ENCODE data around the gene LCE2D.
"Not testable (repeated sequence)": the region's sequence is repeated elsewhere in the genome, so short reads cannot be mapped to it uniquely, and the experiment has no call there.

The LCE2D gene

GRCh38 chr1:152663098-152663497 is at the start of gene LCE2D:
Gene LCE2D, plus strand, starts transcription at chr1:152663380. Its CDS starts 726 bp downstream, at chr1:152664106.
- no peak for DNase-seq (ENCODE audit: low spot score)

- no peak for DNase-seq (ENCODE audit: low spot score)
Measured at GRCh38 chr1:152613511-152613910, 49.7 kb upstream of the LCE2D start, which contains the start of gene LCE3B. Gene LCE3B, plus strand, starts transcription at chr1:152613811. Its CDS starts 0 bp downstream, at chr1:152613811.

GRCh38 chr1:152621993-152622392 is 41.2 kb upstream of the LCE2D start:
- no peak for DNase-seq (ENCODE audit: low spot score)

GRCh38 chr1:152622803-152623202 is 40.4 kb upstream of the LCE2D start, which contains the start of gene LCE3A:
Gene LCE3A, minus strand, starts transcription at chr1:152623103. Its CDS starts 0 bp downstream, at chr1:152623103.
- no peak for DNase-seq (ENCODE audit: low spot score)

- DNase-seq (ENCODE audit: low spot score), result no peak
Measured at GRCh38 chr1:152623203-152623844, 39.9 kb upstream of the LCE2D start.

GRCh38 chr1:152626744-152627143 is 36.4 kb upstream of the LCE2D start:
- DNase-seq (ENCODE audit: low spot score), result no peak

- no peak for DNase-seq (ENCODE audit: low spot score)
Measured at GRCh38 chr1:152630596-152630995, 32.6 kb upstream of the LCE2D start.

- DNase-seq (ENCODE audit: low spot score), result no peak
Measured at GRCh38 chr1:152640351-152640750, 22.8 kb upstream of the LCE2D start.

GRCh38 chr1:152643945-152644344 is 19.2 kb upstream of the LCE2D start:
- no peak for DNase-seq (ENCODE audit: low spot score)

- no peak for DNase-seq (ENCODE audit: low spot score)
Measured at GRCh38 chr1:152645146-152645545, 18.0 kb upstream of the LCE2D start.

- no peak for DNase-seq (ENCODE audit: low spot score)
Measured at GRCh38 chr1:152646656-152647055, 16.5 kb upstream of the LCE2D start.

- DNase-seq (ENCODE audit: low spot score), result peak; percentile 12
Measured at GRCh38 chr1:152654110-152654509, 9.1 kb upstream of the LCE2D start.

- no peak for DNase-seq (ENCODE audit: low spot score)
Measured at GRCh38 chr1:152656459-152656858, 6.7 kb upstream of the LCE2D start.

GRCh38 chr1:152657677-152658076 is 5.5 kb upstream of the LCE2D start:
- DNase-seq (ENCODE audit: low spot score), result no peak

- DNase-seq (ENCODE audit: low spot score), result no peak
Measured at GRCh38 chr1:152658649-152659048, 4.5 kb upstream of the LCE2D start.

GRCh38 chr1:152666171-152666570 is 3.0 kb downstream of the LCE2D start:
- DNase-seq (ENCODE audit: low spot score), result not testable (repeated sequence)

- DNase-seq (ENCODE audit: low spot score), result no peak
Measured at GRCh38 chr1:152667648-152668047, 4.5 kb downstream of the LCE2D start.

GRCh38 chr1:152673016-152673415 is 9.8 kb downstream of the LCE2D start:
- DNase-seq (ENCODE audit: low spot score), result no peak

GRCh38 chr1:152674983-152675382 is 11.8 kb downstream of the LCE2D start, which contains the start of gene LCE2C:
Gene LCE2C, plus strand, starts transcription at chr1:152675279. Its CDS starts 737 bp downstream, at chr1:152676016.
- DNase-seq (ENCODE audit: low spot score), result not testable (repeated sequence)

- no peak for DNase-seq (ENCODE audit: low spot score)
Measured at GRCh38 chr1:152679459-152679858, 16.3 kb downstream of the LCE2D start.

GRCh38 chr1:152681616-152682015 is 18.4 kb downstream of the LCE2D start:
- DNase-seq (ENCODE audit: low spot score), result no peak

- no peak for DNase-seq (ENCODE audit: low spot score)
Measured at GRCh38 chr1:152683846-152684245, 20.7 kb downstream of the LCE2D start.

GRCh38 chr1:152685823-152686222 is 22.6 kb downstream of the LCE2D start, which contains the start of gene LCE2B:
Gene LCE2B, plus strand, starts transcription at chr1:152686123. Its CDS starts 721 bp downstream, at chr1:152686844.
- not testable (repeated sequence) for DNase-seq (ENCODE audit: low spot score)

All from putamen (tissue), 1 donor.